Keratinocyte (primary cell): ENCODE measurements around the gene CTIF. TPM values are rescaled to one million over a fixed set of nuclear protein-coding genes. Genes with fewer than 3 reads are reported as not detected.

ENCODE experiments used
- DNase-seq: peaks from one replicate; pipeline ENCODE4 v3.0.0-alpha.2; 2011; ENCODE audit warnings: low read depth, missing footprints, low spot score
- FAIRE-seq: peaks from 2 replicates; lab custom pipeline; 2011; peaks lifted over from hg19 to GRCh38; lab: Jason Lieb, UNC
- H2AFZ ChIP-seq: 2 replicates; pipeline ENCODE4 v1.6.0; 2012; ENCODE audit warnings: low read length, control low read depth, inconsistent platforms; ENCODE audit not compliant: control insufficient read depth
- H3K27ac ChIP-seq: 2 replicates; pipeline ENCODE4 v1.5.1; 2011; ENCODE audit warnings: low read length; ENCODE audit not compliant: control insufficient read depth, insufficient read depth
- H3K27me3 ChIP-seq: 3 replicates; pipeline ENCODE4 v1.6.0; 2011; ENCODE audit warnings: low read length; ENCODE audit not compliant: control insufficient read depth, insufficient read depth; ENCODE audit errors: extremely low read depth
- H3K36me3 ChIP-seq, 2 experiments: 2 replicates in 1 of 2; 3 replicates in 1 of 2; pipeline ENCODE4 v1.5.1; 2011; ENCODE audit warnings: low read length in 2 of 2, mild to moderate bottlenecking in 1 of 2; ENCODE audit not compliant: control insufficient read depth in 2 of 2, insufficient read depth in 2 of 2; ENCODE audit errors: extremely low read depth in 1 of 2
- H3K4me1 ChIP-seq: 3 replicates; pipeline ENCODE4 v1.5.1; 2011; ENCODE audit warnings: low read length; ENCODE audit not compliant: control insufficient read depth, insufficient read depth; ENCODE audit errors: extremely low read depth
- H3K4me2 ChIP-seq: 3 replicates; pipeline ENCODE4 v1.6.0; 2011; ENCODE audit warnings: low read depth, low read length; ENCODE audit not compliant: control insufficient read depth, insufficient read depth; ENCODE audit errors: extremely low read depth
- H3K4me3 ChIP-seq, 3 experiments: fragments of 200-600 bp in 1 of 3; sonication (generic) in 1 of 3; 2 replicates in 2 of 3; 3 replicates in 1 of 3; pipeline ENCODE4 v1.5.1; 2011 to 2016; ENCODE audit warnings: low read length in 3 of 3, mild to moderate bottlenecking in 3 of 3, control low read depth in 2 of 3, inconsistent platforms in 1 of 3, low read depth in 1 of 3, mixed read lengths in 1 of 3, mixed run types in 1 of 3, moderate library complexity in 1 of 3; ENCODE audit not compliant: control insufficient read depth in 2 of 3, insufficient read depth in 2 of 3; ENCODE audit errors: extremely low read depth in 1 of 3
- H3K79me2 ChIP-seq: 2 replicates; pipeline ENCODE4 v1.6.0; 2012; ENCODE audit warnings: low read length; ENCODE audit not compliant: control insufficient read depth, insufficient read depth
- H3K9ac ChIP-seq: 3 replicates; pipeline ENCODE4 v1.6.0; 2011; ENCODE audit warnings: low read length; ENCODE audit not compliant: control insufficient read depth, insufficient read depth; ENCODE audit errors: extremely low read depth
- H3K9me1 ChIP-seq: 3 replicates; pipeline ENCODE4 v1.6.0; 2011; ENCODE audit warnings: low read length; ENCODE audit not compliant: control insufficient read depth, insufficient read depth; ENCODE audit errors: extremely low read depth
- H3K9me3 ChIP-seq: 2 replicates; pipeline ENCODE4 v1.5.1; 2012; ENCODE audit warnings: low read depth, low read length; ENCODE audit not compliant: control insufficient read depth
- H4K20me1 ChIP-seq: 3 replicates; pipeline ENCODE4 v1.6.0; 2011; ENCODE audit warnings: low read length; ENCODE audit not compliant: control insufficient read depth, insufficient read depth; ENCODE audit errors: extremely low read depth
- CTCF ChIP-seq, 3 experiments: IDR thresholded peaks in 1 of 3; conservative IDR thresholded peaks in 1 of 3; optimal IDR thresholded peaks in 1 of 3; 2 replicates in 2 of 3; 3 replicates in 1 of 3; pipeline versions ENCODE3 to v1.5.1; 2011; ENCODE audit warnings: low read length in 3 of 3, mild to moderate bottlenecking in 3 of 3, moderate library complexity in 2 of 3, control low read depth in 1 of 3, inconsistent platforms in 1 of 3; ENCODE audit not compliant: insufficient read depth in 2 of 3; ENCODE audit errors: extremely low read depth in 1 of 3
- EZH2 ChIP-seq: IDR thresholded peaks from one replicate; pipeline ENCODE4 v1.6.1; 2012; ENCODE audit warnings: inconsistent platforms, mild to moderate bottlenecking, low read length, moderate library complexity
- dilution Hi-C: fragments of 300-500 bp; cut with MboI; formaldehyde crosslinking; loops from one replicate; pipeline ENCODE4 v1.7.0; 2020; ENCODE audit warnings: low sequenced_read_pairs; ENCODE audit not compliant: extremely low pct_ligation_motif_present
- polyA plus RNA-seq, 5 experiments: library from polyadenylated mRNA; depleted of rRNA in 3 of 5; stranded (reverse) in 3 of 5; stranded (forward) in 1 of 5; unstranded in 1 of 5; fragments of >200 nt; gene quantifications; 1 replicate in 1 of 5; 2 replicates in 3 of 5; 3 replicates in 1 of 5; pipeline versions ENCODE4 v1.2.1 to v1.2.3, GENCODE V29; 2011 to 2012; ENCODE audit warnings: missing spikeins in 2 of 5, low read depth in 1 of 5, low replicate concordance in 1 of 5

CTIF gene
- polyA plus RNA-seq, 1 donor (not counting 4 experiments of a cell fraction or from before 2014, with no cell fraction given), result 15.0 TPM

- Histone ChIP-seq H3K4me1 (peaks cover 10% of the 10 kb centered on the region), H3K79me2 (no peaks in the 10 kb centered on the region), H3K27me3 (no peaks in the 10 kb centered on the region), H3K9ac (no peak overlapping the region), H2AFZ (no peak overlapping the region), H3K9me3 (no peaks in the 10 kb centered on the region), H3K4me3 (no peak overlapping the region), H3K4me2 (no peak overlapping the region), H3K27ac (no peak overlapping the region), H3K36me3 (no peaks in the 10 kb centered on the region), H4K20me1 (no peaks in the 10 kb centered on the region), H3K9me1 (no peaks in the 10 kb centered on the region)
- DNase-seq, result no peak
- dilution Hi-C loops, result no loop called here
- FAIRE-seq, result no peak
- TF ChIP-seq CTCF (optimal IDR thresholded peaks at IDR 0.05 in 1 of 3, IDR thresholded peaks at IDR 0.05 in 1 of 3, conservative IDR thresholded peaks at IDR 0.05 in 1 of 3; ENCODE audit: extremely low read depth in 1 of 3, insufficient read depth in 2 of 3, low read length in 3 of 3) (no peak), EZH2 (no peak)
Measured at GRCh38 chr18:48871391-48872166, 332.7 kb downstream of the CTIF start.

GRCh38 chr18:48872234-48873145 lies 333.7 kb downstream of the CTIF start:
- Histone ChIP-seq H2AFZ (no peak overlapping the region), H3K27ac (peak overlapping the region; percentile 72), H3K4me1 (peaks cover 10% of the 10 kb centered on the region), H3K9ac (peak overlapping the region; percentile 34), H3K79me2 (no peaks in the 10 kb centered on the region), H3K9me3 (no peaks in the 10 kb centered on the region), H3K36me3 (no peaks in the 10 kb centered on the region), H3K9me1 (no peaks in the 10 kb centered on the region), H3K4me2 (peak overlapping the region; percentile 64), H4K20me1 (no peaks in the 10 kb centered on the region), H3K4me3 (no peak overlapping the region), H3K27me3 (no peaks in the 10 kb centered on the region)
- peak; percentile 71 for FAIRE-seq
- no peak for TF ChIP-seq EZH2
- no peak for TF ChIP-seq CTCF (optimal IDR thresholded peaks at IDR 0.05 in 1 of 3, IDR thresholded peaks at IDR 0.05 in 1 of 3, conservative IDR thresholded peaks at IDR 0.05 in 1 of 3; ENCODE audit: extremely low read depth in 1 of 3, insufficient read depth in 2 of 3, low read length in 3 of 3)
- DNase-seq, result no peak
- dilution Hi-C loops, result no loop called here
